ENCODE results near the gene PPM1G. TPM values are rescaled to one million over a fixed set of nuclear protein-coding genes. Genes with fewer than 3 reads are reported as not detected.

Gene PPM1G
- total and polyA plus RNA-seq, 12 donors, result 50.1 to 107 (median 59.9) TPM

DNA sequence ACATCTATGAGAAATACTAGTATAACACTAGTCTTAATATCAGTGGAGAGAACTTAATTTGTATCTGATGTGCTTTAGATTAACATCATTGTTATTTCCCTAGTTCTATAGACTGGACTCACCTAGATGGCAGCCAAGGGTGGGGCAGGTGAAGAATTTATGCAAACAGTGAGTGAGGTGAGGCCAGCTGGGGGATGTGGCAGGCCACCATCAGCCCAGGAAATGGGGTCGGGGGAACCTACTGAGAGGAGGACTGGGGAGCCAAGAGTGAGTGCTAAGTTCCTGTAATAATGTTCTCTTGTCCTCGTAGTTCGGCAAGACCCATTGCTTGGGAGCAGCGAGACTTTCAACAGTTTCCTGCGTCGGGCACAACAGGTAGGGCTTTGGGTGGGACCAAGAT is 36.5 kb downstream of the PPM1G start:
- H3K4me1 ChIP-seq (replicated peaks in 1 of 2), result peaks cover 17 to 33% of the 10 kb centered on the region in 2 donors
- H3K36me3 ChIP-seq (replicated peaks in 1 of 2), result peaks cover 0 to 64% of the 10 kb centered on the region in 2 donors

DNA sequence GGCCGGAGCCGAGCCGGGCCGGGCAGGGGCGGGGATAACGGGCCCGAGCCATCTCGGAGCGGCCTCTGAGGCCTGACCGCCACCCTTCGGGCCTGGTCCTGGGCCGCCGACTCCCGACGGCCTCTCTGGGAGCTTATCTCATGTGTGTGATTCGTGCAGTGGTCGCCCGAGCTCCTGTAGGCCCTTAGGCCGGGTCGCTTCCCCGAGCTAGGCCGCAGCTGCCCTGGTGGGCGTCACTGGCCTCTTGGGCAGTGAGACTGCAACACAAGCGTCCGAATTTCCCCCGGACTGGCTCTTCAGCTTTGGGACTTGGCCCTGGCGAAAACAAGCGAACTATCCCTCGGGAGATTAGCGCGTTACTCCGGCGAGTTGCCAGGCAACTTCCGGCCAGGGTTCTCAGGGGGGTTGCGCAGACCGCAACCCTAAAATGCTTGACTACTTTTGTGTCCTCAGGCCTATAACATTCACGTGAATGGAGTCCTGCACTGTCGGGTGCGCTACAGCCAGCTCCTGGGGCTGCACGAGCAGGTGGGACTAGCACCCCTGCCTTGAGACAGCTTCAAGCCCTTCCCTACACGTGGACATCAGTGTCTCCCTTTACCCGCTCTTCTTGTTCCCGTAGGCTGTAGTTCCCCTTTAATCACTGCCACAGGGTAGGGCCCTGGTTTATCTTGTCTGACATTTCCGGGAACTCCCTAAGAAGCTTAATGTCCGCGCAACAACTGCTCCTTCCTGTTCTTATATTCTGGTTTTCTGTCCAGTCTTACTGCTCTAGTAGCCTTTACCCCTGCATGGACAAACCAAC is 38.4 kb downstream of the PPM1G start:
- intact Hi-C loops (cut with DNase I), result no loop called here
- peak in 1 of 2 donors; percentile 4 for TF ChIP-seq POLR2A (IDR thresholded peaks at IDR 0.05)
- TF ChIP-seq, protein P1, sequence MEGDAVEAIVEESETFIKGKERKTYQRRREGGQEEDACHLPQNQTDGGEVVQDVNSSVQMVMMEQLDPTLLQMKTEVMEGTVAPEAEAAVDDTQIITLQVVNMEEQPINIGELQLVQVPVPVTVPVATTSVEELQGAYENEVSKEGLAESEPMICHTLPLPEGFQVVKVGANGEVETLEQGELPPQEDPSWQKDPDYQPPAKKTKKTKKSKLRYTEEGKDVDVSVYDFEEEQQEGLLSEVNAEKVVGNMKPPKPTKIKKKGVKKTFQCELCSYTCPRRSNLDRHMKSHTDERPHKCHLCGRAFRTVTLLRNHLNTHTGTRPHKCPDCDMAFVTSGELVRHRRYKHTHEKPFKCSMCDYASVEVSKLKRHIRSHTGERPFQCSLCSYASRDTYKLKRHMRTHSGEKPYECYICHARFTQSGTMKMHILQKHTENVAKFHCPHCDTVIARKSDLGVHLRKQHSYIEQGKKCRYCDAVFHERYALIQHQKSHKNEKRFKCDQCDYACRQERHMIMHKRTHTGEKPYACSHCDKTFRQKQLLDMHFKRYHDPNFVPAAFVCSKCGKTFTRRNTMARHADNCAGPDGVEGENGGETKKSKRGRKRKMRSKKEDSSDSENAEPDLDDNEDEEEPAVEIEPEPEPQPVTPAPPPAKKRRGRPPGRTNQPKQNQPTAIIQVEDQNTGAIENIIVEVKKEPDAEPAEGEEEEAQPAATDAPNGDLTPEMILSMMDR (IDR thresholded peaks at IDR 0.05), result no peak
- 0 to 1% (median 1%) methylated on average over 7 to 46 of the region's 46 CpGs for WGBS, 4 donors
- Histone ChIP-seq H3K4me1 (replicated peaks in 1 of 2) (peaks cover 17 to 33% of the 10 kb centered on the region in 2 donors), H3K36me3 (replicated peaks in 1 of 2) (peaks cover 0 to 63% of the 10 kb centered on the region in 2 donors), H3K9me3 (replicated peaks in 1 of 3) (no peaks in the 10 kb centered on the region), H3K27ac (peak overlapping the region; percentile 63 to 98 (median 90)), H3K4me3 (peak overlapping the region; percentile 73 to 95 (median 87)), H3K27me3 (no peaks in the 10 kb centered on the region)
- DNase-seq, result peak in 6 of 7 donors; percentile 39 to 75 (median 52)

More for the DNA sequence above, 36.5 kb downstream of the PPM1G start:
- H3K4me3 ChIP-seq, result no peak overlapping the region
- no peaks in the 10 kb centered on the region for H3K27me3 ChIP-seq
- no peak for TF ChIP-seq POLR2A (IDR thresholded peaks at IDR 0.05)
- TF ChIP-seq, protein P1 (IDR thresholded peaks at IDR 0.05), result no peak
- 83 to 92% (median 90%) methylated on average over 6 of the region's 6 CpGs for WGBS, 4 donors
- no peak overlapping the region for H3K27ac ChIP-seq
- no peak for DNase-seq
- intact Hi-C loops (cut with DNase I), result no loop called here
- no peaks in the 10 kb centered on the region for H3K9me3 ChIP-seq (replicated peaks in 1 of 3)

DNA sequence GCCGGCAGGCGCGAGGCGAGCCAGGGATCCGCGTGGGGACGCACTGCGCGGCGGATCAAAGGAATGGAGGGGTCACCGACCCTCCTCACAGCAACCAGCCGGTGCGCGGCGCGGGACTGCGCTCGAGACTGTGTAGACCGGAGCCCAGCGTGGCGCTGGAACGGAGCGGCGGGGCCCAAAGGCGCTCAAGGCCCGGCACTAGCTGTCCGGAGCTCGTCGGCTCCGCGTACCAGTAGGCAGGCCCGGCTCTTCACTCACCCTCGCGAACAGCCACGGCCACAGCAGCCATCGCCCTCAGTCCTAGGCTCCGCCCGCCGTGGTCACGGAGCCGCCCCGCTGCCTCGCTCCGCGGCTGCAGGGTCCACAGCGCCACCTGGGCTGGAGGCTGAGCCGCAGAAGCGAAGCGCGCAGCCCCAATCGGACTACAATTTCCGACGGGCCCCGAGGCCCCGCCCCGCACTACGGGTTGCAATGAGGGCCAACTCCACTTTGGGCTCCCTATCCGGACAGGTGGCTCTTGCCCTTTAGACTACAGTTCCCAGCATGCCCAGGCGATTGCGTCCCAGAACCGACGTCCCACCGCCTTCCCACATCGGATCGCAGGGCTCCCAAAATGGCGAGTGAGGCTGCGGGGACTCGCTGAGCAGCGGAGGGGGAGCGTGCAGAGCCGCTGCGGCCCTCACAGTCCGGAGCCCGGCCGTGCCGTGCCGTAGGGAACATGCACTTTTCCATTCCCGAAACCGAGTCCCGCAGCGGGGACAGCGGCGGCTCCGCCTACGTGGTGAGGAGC is 39.2 kb downstream of the PPM1G start, which contains the start of the genes EIF2B4 and SNX17:
TSS of gene EIF2B4 (minus strand) at position 313 of the 790 bp plus-strand sequence. CDS start at position 289, 24 bp downstream.
TSS of gene SNX17 (plus strand) at position 591 of the 790 bp plus-strand sequence. CDS start at position 719, 128 bp downstream.
- peak; percentile 99 to 100 (median 99) for DNase-seq
- WGBS, 4 donors, result 0% methylated on average over 50 to 85 of the region's 85 CpGs; no CpG with 5 or more reads in 1 of the 4 donors
- Histone ChIP-seq H3K4me3 (peak within 1 kb of the TSS; percentile 73 to 95 (median 87)), H3K9me3 (replicated peaks in 1 of 3) (no peaks in the 10 kb centered on the region), H3K4me1 (replicated peaks in 1 of 2) (peaks cover 17 to 33% of the 10 kb centered on the region in 2 donors), H3K27ac (peak within 1 kb of the TSS; percentile 70 to 98 (median 96)), H3K36me3 (replicated peaks in 1 of 2) (peaks cover 0 to 62% of the 10 kb centered on the region in 2 donors), H3K27me3 (no peaks in the 10 kb centered on the region)
- intact Hi-C loops (cut with DNase I), result no loop called here
- TF ChIP-seq, protein P1 (IDR thresholded peaks at IDR 0.05), result peak; percentile 40 to 78 (median 62)
- peak; percentile 81 to 91 for TF ChIP-seq POLR2A (IDR thresholded peaks at IDR 0.05)
